NCI-H748 treated with DMSO at 0.1 percent for 48 hours (cell line): Measurements from ENCODE around the gene MCC.

Experiments used
- DNase-seq: peaks from one replicate; lab custom pipeline; 2025; lab: John Stamatoyannopoulos, UW

Gene MCC

GRCh38 chr5:113054899-113055298 lies 433.4 kb downstream of the MCC start:
- DNase-seq, result no peak

GRCh38 chr5:113053511-113053995 lies 434.7 kb downstream of the MCC start:
- no peak for DNase-seq

- no peak for DNase-seq
Observed at GRCh38 chr5:113052041-113052795, 436.0 kb downstream of the MCC start.

GRCh38 chr5:113050721-113051382 lies 437.4 kb downstream of the MCC start:
- no peak for DNase-seq

- no peak for DNase-seq
Observed at GRCh38 chr5:113048931-113049330, 439.3 kb downstream of the MCC start.

GRCh38 chr5:113047733-113048652 lies 440.3 kb downstream of the MCC start:
- DNase-seq, result no peak

GRCh38 chr5:113047234-113047633 lies 441.0 kb downstream of the MCC start:
- no peak for DNase-seq

- no peak for DNase-seq
Observed at GRCh38 chr5:113044776-113045465, 443.3 kb downstream of the MCC start.

- no peak for DNase-seq
Observed at GRCh38 chr5:113043491-113043931, 444.7 kb downstream of the MCC start.

GRCh38 chr5:113042491-113043243 lies 445.6 kb downstream of the MCC start:
- no peak for DNase-seq

GRCh38 chr5:113040672-113041260 lies 447.5 kb downstream of the MCC start:
- DNase-seq, result no peak

GRCh38 chr5:113039934-113040285 lies 448.3 kb downstream of the MCC start:
- DNase-seq, result no peak

- no peak for DNase-seq
Observed at GRCh38 chr5:113039229-113039933, 448.9 kb downstream of the MCC start.

GRCh38 chr5:113038714-113039113 lies 449.5 kb downstream of the MCC start:
- DNase-seq, result no peak

GRCh38 chr5:113038136-113038535 lies 450.1 kb downstream of the MCC start:
- DNase-seq, result no peak

GRCh38 chr5:113036826-113037225 lies 451.4 kb downstream of the MCC start:
- no peak for DNase-seq

GRCh38 chr5:113036321-113036720 lies 451.9 kb downstream of the MCC start:
- no peak for DNase-seq

GRCh38 chr5:113035096-113035495 lies 453.2 kb downstream of the MCC start:
- no peak for DNase-seq

- no peak for DNase-seq
Observed at GRCh38 chr5:113034182-113034773, 454.0 kb downstream of the MCC start.

GRCh38 chr5:113031557-113031956 lies 456.7 kb downstream of the MCC start:
- DNase-seq, result no peak
